ENCODE data around the gene TMEM74B. TPM values are rescaled to one million over a fixed set of nuclear protein-coding genes. Genes with fewer than 3 reads are reported as not detected.

Gene TMEM74B
- total RNA-seq, 1 experiment from 2014 or later: 8.4 TPM

DNA sequence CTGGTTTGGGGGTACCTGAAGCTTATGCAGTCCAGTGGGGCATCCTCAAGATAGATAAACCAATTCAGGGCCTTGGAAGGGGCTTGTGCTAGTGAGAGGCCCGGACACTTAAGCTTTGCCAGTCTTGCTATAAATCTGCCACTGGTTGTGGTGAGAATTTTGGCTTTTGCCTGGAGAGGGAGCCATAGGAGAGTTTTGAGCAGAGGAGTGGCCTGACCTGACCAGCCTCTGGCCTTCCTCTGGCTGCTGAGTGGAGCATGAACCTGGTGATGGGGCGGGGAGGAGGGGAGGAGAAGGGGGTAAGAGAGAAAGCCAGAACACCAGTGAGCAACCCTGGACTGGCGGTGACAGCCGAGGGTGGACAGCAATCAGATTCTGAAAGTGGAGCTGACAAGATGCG, 7.1 kb downstream of the TMEM74B start:
- CTCF ChIA-PET: interaction anchor here (0.7 to 2.1 kb wide), 10 partner anchors 9 to 453 kb away, joined by 3 to 6 read pairs (median 4); no protein-coding TSS in a partner anchor
- POLR2A ChIA-PET: no interaction called here
- ATAC-seq (peak; percentile 94), DNase-seq (ENCODE audit: low spot score) (peak; percentile 56)
- Mint-ChIP-seq H3K36me3 (no peaks in the 10 kb centered on the region; the same call in 1 of the 2 replicates), H3K9me3 (no peaks in the 10 kb centered on the region), H3K4me3 (no peak overlapping the region), H3K4me1 (peaks cover 11% of the 10 kb centered on the region), H3K27me3 (ENCODE audit: low read depth) (peaks cover 6% of the 10 kb centered on the region), H3K27ac (no peak overlapping the region)
- TF ChIP-seq, protein P1, sequence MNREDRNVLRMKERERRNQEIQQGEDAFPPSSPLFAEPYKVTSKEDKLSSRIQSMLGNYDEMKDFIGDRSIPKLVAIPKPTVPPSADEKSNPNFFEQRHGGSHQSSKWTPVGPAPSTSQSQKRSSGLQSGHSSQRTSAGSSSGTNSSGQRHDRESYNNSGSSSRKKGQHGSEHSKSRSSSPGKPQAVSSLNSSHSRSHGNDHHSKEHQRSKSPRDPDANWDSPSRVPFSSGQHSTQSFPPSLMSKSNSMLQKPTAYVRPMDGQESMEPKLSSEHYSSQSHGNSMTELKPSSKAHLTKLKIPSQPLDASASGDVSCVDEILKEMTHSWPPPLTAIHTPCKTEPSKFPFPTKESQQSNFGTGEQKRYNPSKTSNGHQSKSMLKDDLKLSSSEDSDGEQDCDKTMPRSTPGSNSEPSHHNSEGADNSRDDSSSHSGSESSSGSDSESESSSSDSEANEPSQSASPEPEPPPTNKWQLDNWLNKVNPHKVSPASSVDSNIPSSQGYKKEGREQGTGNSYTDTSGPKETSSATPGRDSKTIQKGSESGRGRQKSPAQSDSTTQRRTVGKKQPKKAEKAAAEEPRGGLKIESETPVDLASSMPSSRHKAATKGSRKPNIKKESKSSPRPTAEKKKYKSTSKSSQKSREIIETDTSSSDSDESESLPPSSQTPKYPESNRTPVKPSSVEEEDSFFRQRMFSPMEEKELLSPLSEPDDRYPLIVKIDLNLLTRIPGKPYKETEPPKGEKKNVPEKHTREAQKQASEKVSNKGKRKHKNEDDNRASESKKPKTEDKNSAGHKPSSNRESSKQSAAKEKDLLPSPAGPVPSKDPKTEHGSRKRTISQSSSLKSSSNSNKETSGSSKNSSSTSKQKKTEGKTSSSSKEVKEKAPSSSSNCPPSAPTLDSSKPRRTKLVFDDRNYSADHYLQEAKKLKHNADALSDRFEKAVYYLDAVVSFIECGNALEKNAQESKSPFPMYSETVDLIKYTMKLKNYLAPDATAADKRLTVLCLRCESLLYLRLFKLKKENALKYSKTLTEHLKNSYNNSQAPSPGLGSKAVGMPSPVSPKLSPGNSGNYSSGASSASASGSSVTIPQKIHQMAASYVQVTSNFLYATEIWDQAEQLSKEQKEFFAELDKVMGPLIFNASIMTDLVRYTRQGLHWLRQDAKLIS (CRISPR knock-in tag; IDR thresholded peaks at IDR 0.05; ENCODE audit: borderline replicate concordance): no peak
- no peak for TF ChIP-seq FOXK1 (CRISPR knock-in tag; IDR thresholded peaks at IDR 0.05)
- no peak for TF ChIP-seq ZNF317 (CRISPR knock-in tag; IDR thresholded peaks at IDR 0.05; ENCODE audit: borderline replicate concordance, low read depth)

DNA sequence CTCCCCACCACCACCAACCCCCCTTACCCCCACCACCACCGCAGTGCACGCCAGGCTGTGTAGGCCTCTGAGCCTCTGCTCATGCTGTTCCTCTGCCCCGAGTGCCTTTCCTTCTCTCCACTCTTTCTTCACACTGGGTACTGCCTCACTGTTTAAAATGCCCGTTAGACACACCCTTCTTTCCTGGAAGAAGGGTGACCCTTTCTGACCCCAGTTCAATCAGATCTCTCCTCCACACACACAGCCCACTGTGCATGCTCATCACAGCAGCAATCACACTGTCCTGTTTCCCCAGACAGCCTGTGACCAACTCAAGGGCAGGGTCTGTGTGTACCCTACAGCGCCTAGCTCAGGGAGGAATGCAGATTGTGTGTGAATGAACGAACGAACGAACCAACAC, 10.0 kb downstream of the TMEM74B start:
- TF ChIP-seq EMX1 (CRISPR knock-in tag; IDR thresholded peaks at IDR 0.05): no peak
- no peak for TF ChIP-seq IRF2 (CRISPR knock-in tag; IDR thresholded peaks at IDR 0.05; ENCODE audit: borderline replicate concordance, low read depth)
- TF ChIP-seq, protein P2, sequence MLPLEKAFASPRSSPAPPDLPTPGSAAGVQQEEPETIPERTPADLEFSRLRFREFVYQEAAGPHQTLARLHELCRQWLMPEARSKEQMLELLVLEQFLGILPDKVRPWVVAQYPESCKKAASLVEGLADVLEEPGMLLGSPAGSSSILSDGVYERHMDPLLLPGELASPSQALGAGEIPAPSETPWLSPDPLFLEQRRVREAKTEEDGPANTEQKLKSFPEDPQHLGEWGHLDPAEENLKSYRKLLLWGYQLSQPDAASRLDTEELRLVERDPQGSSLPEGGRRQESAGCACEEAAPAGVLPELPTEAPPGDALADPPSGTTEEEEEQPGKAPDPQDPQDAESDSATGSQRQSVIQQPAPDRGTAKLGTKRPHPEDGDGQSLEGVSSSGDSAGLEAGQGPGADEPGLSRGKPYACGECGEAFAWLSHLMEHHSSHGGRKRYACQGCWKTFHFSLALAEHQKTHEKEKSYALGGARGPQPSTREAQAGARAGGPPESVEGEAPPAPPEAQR (CRISPR knock-in tag; IDR thresholded peaks at IDR 0.05): no peak
- no peak for TF ChIP-seq ZNF232 (CRISPR knock-in tag; IDR thresholded peaks at IDR 0.05)
- TF ChIP-seq, protein P3, sequence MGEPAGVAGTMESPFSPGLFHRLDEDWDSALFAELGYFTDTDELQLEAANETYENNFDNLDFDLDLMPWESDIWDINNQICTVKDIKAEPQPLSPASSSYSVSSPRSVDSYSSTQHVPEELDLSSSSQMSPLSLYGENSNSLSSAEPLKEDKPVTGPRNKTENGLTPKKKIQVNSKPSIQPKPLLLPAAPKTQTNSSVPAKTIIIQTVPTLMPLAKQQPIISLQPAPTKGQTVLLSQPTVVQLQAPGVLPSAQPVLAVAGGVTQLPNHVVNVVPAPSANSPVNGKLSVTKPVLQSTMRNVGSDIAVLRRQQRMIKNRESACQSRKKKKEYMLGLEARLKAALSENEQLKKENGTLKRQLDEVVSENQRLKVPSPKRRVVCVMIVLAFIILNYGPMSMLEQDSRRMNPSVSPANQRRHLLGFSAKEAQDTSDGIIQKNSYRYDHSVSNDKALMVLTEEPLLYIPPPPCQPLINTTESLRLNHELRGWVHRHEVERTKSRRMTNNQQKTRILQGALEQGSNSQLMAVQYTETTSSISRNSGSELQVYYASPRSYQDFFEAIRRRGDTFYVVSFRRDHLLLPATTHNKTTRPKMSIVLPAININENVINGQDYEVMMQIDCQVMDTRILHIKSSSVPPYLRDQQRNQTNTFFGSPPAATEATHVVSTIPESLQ (CRISPR knock-in tag; IDR thresholded peaks at IDR 0.05): no peak
- TF ChIP-seq, protein P4, sequence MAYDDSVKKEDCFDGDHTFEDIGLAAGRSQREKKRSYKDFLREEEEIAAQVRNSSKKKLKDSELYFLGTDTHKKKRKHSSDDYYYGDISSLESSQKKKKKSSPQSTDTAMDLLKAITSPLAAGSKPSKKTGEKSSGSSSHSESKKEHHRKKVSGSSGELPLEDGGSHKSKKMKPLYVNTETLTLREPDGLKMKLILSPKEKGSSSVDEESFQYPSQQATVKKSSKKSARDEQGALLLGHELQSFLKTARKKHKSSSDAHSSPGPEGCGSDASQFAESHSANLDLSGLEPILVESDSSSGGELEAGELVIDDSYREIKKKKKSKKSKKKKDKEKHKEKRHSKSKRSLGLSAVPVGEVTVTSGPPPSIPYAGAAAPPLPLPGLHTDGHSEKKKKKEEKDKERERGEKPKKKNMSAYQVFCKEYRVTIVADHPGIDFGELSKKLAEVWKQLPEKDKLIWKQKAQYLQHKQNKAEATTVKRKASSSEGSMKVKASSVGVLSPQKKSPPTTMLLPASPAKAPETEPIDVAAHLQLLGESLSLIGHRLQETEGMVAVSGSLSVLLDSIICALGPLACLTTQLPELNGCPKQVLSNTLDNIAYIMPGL (CRISPR knock-in tag; IDR thresholded peaks at IDR 0.05): no peak
- no peak for TF ChIP-seq OVOL2 (CRISPR knock-in tag; IDR thresholded peaks at IDR 0.05; ENCODE audit: borderline replicate concordance)
- no peak for TF ChIP-seq ZNF263 (CRISPR knock-in tag; IDR thresholded peaks at IDR 0.05; ENCODE audit: low read depth)
- TF ChIP-seq RORB (CRISPR knock-in tag; IDR thresholded peaks at IDR 0.05): no peak
- TF ChIP-seq MXD4 (CRISPR knock-in tag; IDR thresholded peaks at IDR 0.05; ENCODE audit: borderline replicate concordance): no peak
- TF ChIP-seq ESRRA (CRISPR knock-in tag; IDR thresholded peaks at IDR 0.05; ENCODE audit: borderline replicate concordance): no peak
- no peak for TF ChIP-seq NFE2L1 (CRISPR knock-in tag; IDR thresholded peaks at IDR 0.05)
- TF ChIP-seq NR3C1 (CRISPR knock-in tag; conservative IDR thresholded peaks at IDR 0.05; ENCODE audit: low read depth): no peak
- TF ChIP-seq ZNF219 (CRISPR knock-in tag; IDR thresholded peaks at IDR 0.05; ENCODE audit: borderline replicate concordance): no peak
- TF ChIP-seq CBFB (CRISPR knock-in tag; IDR thresholded peaks at IDR 0.05; ENCODE audit: low read depth): no peak
- no peak for TF ChIP-seq ZBTB21 (CRISPR knock-in tag; IDR thresholded peaks at IDR 0.05; ENCODE audit: borderline replicate concordance)
- TF ChIP-seq, protein P5, sequence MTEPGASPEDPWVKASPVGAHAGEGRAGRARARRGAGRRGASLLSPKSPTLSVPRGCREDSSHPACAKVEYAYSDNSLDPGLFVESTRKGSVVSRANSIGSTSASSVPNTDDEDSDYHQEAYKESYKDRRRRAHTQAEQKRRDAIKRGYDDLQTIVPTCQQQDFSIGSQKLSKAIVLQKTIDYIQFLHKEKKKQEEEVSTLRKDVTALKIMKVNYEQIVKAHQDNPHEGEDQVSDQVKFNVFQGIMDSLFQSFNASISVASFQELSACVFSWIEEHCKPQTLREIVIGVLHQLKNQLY (CRISPR knock-in tag; IDR thresholded peaks at IDR 0.05): no peak
- TF ChIP-seq NFYB (CRISPR knock-in tag; conservative IDR thresholded peaks at IDR 0.05; ENCODE audit: low read depth): no peak
- TF ChIP-seq MYBL2 (CRISPR knock-in tag; IDR thresholded peaks at IDR 0.05): no peak
- TF ChIP-seq ZNF396 (CRISPR knock-in tag; IDR thresholded peaks at IDR 0.05; ENCODE audit: borderline replicate concordance): no peak
- Mint-ChIP-seq H3K36me3 (peaks cover 7% of the 10 kb centered on the region), H3K4me1 (0 out of 2 replicates have a peak, but pooled peaks cover 4% of the 10 kb centered on the region), H3K27me3 (ENCODE audit: low read depth) (no peaks in the 10 kb centered on the region), H3K27ac (no peak overlapping the region), H3K4me3 (no peak overlapping the region), H3K9me3 (no peaks in the 10 kb centered on the region)
- DNase-seq (ENCODE audit: low spot score): no peak
- ChIA-PET POLR2A (no interaction called here), CTCF (no interaction called here)
- no peak for ATAC-seq

All from WTC11 (cell line).